ENCODE data around the gene SARS1.
"Not testable (repeated sequence)": the region's sequence is repeated elsewhere in the genome, so short reads cannot be mapped to it uniquely, and the experiment has no call there.

SARS1 gene

GRCh38 chr1:109193653-109194590, 19.8 kb upstream of the SARS1 start:
- DNase-seq (ENCODE audit: low spot score): peak; percentile 51

- no peak for DNase-seq (ENCODE audit: low spot score)
Observed at GRCh38 chr1:109197158-109198042, 16.3 kb upstream of the SARS1 start.

- no peak for DNase-seq (ENCODE audit: low spot score)
Observed at GRCh38 chr1:109198043-109198695, 15.5 kb upstream of the SARS1 start.

GRCh38 chr1:109198745-109199144, 15.0 kb upstream of the SARS1 start:
- no peak for DNase-seq (ENCODE audit: low spot score)

GRCh38 chr1:109199710-109200109, 14.0 kb upstream of the SARS1 start:
- DNase-seq (ENCODE audit: low spot score): no peak

GRCh38 chr1:109201123-109201703, 12.5 kb upstream of the SARS1 start:
- DNase-seq (ENCODE audit: low spot score): peak; percentile 22

- no peak for DNase-seq (ENCODE audit: low spot score)
Observed at GRCh38 chr1:109204484-109204883, 9.2 kb upstream of the SARS1 start.

DNA sequence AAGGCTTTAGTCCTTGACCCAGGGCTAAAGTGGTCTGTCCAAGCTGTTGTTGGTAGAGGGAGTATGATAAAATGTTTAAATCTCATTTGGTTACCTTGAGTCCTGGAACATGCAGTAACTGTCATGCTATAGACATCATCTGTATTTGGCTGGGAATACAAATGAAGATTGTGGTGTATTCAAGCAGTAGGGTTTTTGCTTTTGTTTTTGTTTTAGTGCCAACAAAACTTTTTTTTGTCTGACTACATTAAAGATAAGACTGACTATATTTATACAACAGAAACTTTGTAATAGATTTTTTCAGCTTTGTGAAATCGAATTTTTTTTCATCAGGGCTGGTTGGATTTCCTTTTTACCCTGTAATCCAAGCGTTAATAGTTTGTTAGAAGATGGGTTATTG, 7.4 kb upstream of the SARS1 start:
- DNase-seq (ENCODE audit: low spot score): no peak

GRCh38 chr1:109207467-109208103, 6.1 kb upstream of the SARS1 start:
- no peak for DNase-seq (ENCODE audit: low spot score)

DNA sequence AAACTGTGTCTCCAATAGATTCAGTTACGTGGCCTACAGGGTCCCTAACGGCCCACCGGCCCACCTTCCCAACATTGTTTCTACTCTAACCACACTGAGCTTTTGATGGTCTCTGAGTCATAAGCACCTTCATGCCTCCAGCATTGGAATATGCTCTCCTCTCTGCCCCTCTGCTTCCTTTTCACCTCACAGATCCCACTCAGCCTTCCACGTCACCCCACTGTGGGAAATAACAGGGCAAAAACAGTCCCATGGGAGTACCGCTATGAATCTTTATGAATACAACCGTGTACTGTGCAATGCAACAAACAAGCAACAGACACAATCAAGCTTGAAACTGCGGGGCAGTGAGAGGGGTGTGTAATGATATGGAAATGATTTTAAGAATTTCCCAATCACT, 5.3 kb upstream of the SARS1 start:
- no peak for DNase-seq (ENCODE audit: low spot score)

GRCh38 chr1:109208836-109209463, 4.8 kb upstream of the SARS1 start:
- DNase-seq (ENCODE audit: low spot score): no peak

DNA sequence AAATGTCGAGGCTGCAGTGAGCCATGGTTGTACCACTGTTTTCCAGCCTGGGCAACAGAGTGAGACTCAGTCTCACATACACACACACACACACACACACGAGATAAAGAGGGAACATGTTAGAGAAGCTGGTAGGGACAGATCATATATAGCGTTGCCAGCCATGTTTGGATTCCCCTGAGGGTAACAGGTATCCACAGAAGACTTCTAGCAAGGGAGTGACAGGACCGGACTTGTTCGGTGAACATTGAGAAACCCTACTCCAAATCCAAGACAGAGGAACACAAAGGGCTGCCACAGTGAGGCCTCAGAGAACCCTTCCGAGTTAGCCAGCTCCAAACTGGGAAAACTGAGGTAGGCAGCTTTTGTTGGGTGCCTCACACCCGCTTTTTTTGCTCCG, 3.7 kb upstream of the SARS1 start:
- no peak for DNase-seq (ENCODE audit: low spot score)

GRCh38 chr1:109213345-109213823, 334 bp upstream of the SARS1 start:
- DNase-seq (ENCODE audit: low spot score): no peak

DNA sequence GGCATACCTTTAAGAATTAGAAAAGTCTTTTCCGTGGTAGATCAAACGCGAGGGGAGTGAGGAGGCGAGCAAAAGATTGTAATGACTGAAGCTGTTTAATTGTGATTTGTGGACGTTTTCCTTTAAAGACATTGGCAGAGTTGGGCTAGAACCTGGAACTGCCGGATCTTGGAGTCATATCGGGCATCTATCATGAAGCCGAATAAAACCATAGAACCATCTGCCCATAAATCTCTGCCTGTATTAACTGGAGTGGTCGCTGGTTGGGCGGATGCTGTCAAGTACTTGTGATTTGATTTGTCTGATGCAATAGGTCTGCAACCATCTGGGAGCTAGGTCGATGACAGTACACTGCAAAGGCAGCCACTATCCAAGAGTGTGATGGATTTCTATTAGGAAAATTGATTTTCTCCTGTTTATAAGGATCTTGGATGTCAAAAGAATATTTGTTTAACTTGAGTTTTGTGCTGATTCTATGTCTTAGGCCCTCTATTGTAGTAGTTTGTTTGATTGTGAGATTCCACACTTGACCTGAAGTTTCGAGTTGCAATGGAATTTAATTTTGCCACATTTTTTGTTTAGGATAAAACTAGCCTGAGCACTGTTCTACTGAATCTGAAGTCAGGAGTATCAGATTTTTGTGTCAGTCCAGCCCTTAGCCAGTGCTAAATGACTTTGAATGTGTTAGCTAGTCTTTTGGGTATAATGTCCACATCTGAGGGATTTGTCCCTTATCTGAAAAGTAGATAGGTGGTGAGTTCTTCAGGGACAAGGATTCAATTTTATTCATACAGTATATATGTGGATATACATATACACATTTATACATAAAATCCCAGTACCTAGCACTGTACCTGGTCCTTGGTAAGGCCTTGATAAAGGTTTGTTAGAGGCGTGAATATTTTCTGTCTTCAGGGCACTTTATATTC, 1.2 kb downstream of the SARS1 start:
- DNase-seq (ENCODE audit: low spot score): peak; percentile 29

GRCh38 chr1:109216662-109217061, 2.9 kb downstream of the SARS1 start:
- DNase-seq (ENCODE audit: low spot score): no peak

DNA sequence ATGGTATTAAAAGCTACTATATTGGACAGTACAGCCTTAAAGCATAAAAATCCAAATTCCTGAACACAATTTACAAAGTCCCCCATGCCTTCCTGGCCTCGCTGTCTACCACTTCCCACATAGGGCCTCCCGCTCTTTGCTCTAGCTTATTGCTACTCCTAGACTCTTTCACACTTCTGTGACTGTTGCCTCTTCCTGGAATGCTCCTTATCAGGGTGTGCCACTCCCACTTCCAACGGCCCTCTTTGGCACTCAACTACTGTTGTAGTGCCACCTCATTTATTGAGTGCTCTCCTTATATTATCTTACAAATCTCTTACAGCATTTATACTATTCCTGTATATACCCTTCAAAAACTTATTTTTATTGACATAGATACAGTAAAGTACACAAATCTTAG, 4.8 kb downstream of the SARS1 start:
- DNase-seq (ENCODE audit: low spot score): no peak

DNA sequence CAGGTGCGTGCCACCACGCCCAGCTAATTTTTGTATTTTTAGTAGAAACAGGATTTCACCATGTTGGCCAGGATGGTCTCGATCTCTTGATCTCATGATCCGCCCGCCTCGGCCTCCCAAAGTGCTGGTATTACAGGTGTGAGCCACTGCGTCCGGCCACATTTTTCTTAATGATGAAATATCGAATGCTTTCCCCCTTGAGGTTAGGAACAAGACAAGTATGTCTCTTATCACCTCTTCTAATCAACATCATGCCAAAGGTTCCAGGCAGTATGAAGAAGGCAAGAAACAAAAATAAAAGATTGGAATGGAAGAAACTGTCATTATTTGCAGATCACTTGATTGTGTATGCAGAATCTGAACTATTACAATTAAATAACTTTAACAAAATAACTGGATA, 7.5 kb downstream of the SARS1 start:
- not testable (repeated sequence) for DNase-seq (ENCODE audit: low spot score)

- DNase-seq (ENCODE audit: low spot score): no peak
Observed at GRCh38 chr1:109225308-109225707, 11.6 kb downstream of the SARS1 start.

DNA sequence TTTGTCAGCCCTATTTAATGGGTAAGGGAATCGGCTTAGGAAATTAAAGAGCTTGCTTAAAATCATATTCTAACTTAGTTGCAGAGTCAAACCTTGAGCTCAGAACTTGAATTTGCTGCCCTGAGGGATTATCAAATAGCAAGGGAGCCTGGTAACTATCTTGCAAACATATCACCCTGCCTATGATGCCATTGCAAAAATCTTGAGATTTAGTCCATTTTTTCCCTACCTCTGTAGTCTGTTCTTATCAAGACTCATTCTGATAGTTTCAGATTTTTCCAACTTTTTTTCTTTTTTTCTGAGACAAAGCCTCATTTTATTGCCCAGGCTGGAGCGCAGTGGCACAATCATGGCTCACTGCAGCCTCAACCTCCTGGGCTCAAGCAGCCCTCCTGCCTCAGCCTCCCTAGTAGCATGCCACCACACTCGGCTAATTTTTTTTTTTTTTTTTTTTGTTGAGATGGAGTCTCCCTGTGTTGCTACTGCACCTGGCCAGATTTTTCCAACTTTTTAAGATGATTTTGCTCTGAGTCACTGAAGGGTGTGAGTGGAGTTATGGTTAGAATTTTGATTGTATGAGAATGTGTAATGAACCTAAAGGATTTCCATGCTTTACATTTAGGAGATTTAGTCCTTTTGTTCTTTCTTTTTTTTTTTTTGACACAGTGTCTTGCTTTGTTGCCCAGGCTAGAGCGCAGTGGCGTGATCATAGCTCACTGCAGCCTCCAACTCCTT, 12.2 kb downstream of the SARS1 start:
- no peak for DNase-seq (ENCODE audit: low spot score)
